ENCODE data around the gene P2RX7. TPM values are rescaled to one million over a fixed set of nuclear protein-coding genes. Genes with fewer than 3 reads are reported as not detected.

The P2RX7 gene
- polyA plus RNA-seq, 1 of the 3 experiments (the other 2 are of a cell fraction): 0.43 TPM

DNA sequence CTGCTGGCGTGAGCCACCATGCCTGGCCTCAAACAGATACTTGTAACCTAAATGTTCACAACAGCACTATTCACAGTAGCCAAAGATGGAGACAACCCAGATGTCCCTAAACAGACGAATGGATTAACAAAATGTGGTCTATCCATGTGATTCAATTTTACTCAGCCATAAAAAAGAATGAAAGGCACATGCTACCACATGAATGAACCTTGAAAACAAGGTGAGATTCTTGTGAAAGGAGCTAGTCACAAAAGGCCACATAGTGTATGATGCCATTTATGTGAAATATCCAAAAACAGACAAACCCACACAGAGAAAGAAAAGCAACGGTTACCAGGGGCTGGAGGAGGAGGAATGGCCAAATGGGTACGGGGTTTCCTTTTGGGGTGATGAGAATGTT lies 19.6 kb upstream of the P2RX7 start:
- ChIA-PET POLR2A (no interaction called here), CTCF (interaction anchor here (1.2 to 7.4 kb wide), 3 partner anchors 53 to 118 kb away, joined by 4 to 40 read pairs (median 4); no protein-coding TSS in a partner anchor)
- TF ChIP-seq TEAD4 (IDR thresholded peaks at IDR 0.05; ENCODE audit: borderline replicate concordance, insufficient read depth) (no peak), POLR2AphosphoS5 (IDR thresholded peaks at IDR 0.05; ENCODE audit: low read depth, low read length) (no peak), RXRA (IDR thresholded peaks at IDR 0.05; ENCODE audit: borderline replicate concordance, low read depth) (no peak), IRF3 (IDR thresholded peaks at IDR 0.05; ENCODE audit: low read depth, low read length) (no peak), RFX5 (IDR thresholded peaks at IDR 0.05; ENCODE audit: low read length) (no peak), REST (IDR thresholded peaks at IDR 0.05; ENCODE audit: low read depth, low read length) (no peak), SMC3 (IDR thresholded peaks at IDR 0.05; ENCODE audit: low read depth, low read length) (no peak), CHD2 (IDR thresholded peaks at IDR 0.05; ENCODE audit: low read length, partially characterized antibody) (no peak), ZBTB33 (IDR thresholded peaks at IDR 0.05; ENCODE audit: borderline replicate concordance, low read depth) (no peak), EP300 (IDR thresholded peaks at IDR 0.05; ENCODE audit: borderline replicate concordance in 1 of 2, low read depth in 1 of 2, low read length in 1 of 2) (no peak), CTCF (IDR thresholded peaks at IDR 0.05) (no peak), TAF1 (IDR thresholded peaks at IDR 0.05; ENCODE audit: borderline replicate concordance, low read depth, low read length) (no peak)

More for the DNA sequence above, 19.6 kb upstream of the P2RX7 start:
- no peaks in the 10 kb centered on the region for H3K9me2 ChIP-seq
- no peak overlapping the region for H3K27ac ChIP-seq (ENCODE audit: low read depth in 2 of 2, low read length in 1 of 2)
- no peak overlapping the region for H3K4me2 ChIP-seq
- no peaks in the 10 kb centered on the region for H3K9me3 ChIP-seq
- no peak overlapping the region for H3K4me3 ChIP-seq (ENCODE audit: low read depth in 2 of 2, low read length in 1 of 2)
- no peak for DNase-seq
- no peaks in the 10 kb centered on the region for H3K79me2 ChIP-seq (ENCODE audit: insufficient read depth)
- H2AFZ ChIP-seq (ENCODE audit: low read depth): no peak overlapping the region
- no peaks in the 10 kb centered on the region for H4K20me1 ChIP-seq (ENCODE audit: insufficient read depth)
- WGBS (ENCODE audit: low lambda C conversion rate): 61% methylated on average over 4 of the region's 4 CpGs
- no peaks in the 10 kb centered on the region for H3F3A ChIP-seq (replicated peaks; ENCODE audit: insufficient read depth)
- H3K4me1 ChIP-seq (ENCODE audit: control insufficient read depth in 1 of 2, insufficient read depth in 2 of 2, low read depth in 1 of 2, low read length in 1 of 2): no peaks in the 10 kb centered on the region
- H3K9ac ChIP-seq: no peak overlapping the region
- H3K36me3 ChIP-seq (replicated peaks in 1 of 2; ENCODE audit: control insufficient read depth in 1 of 2, insufficient read depth in 2 of 2, low read length in 1 of 2): no peaks in the 10 kb centered on the region
- no peaks in the 10 kb centered on the region; the same call in 1 of the 2 replicates for H3K27me3 ChIP-seq (ENCODE audit: insufficient read depth)
